T-helper 2 cell (primary cell): ENCODE data around the gene MLLT1.
A peak's percentile ranks its signal among the peaks of the same experiment; 100 is the strongest.

Experiments
- DNase-seq, 5 experiments: peaks; one replicate each; pipeline versions ENCODE4 v3.0.0 to v3.0.0-alpha.2; 2012 to 2022

The MLLT1 gene

GRCh38 chr19:6220385-6221191 is 59.2 kb downstream of the MLLT1 start:
- no peak for DNase-seq

- no peak for DNase-seq
These were observed 60.0 kb downstream of the MLLT1 start for GRCh38 chr19:6219586-6220290.

- DNase-seq: no peak
These were observed 60.6 kb downstream of the MLLT1 start for GRCh38 chr19:6219147-6219525.

GRCh38 chr19:6218491-6219146 is 61.2 kb downstream of the MLLT1 start:
- DNase-seq: peak; percentile 52 to 80 (median 72)

GRCh38 chr19:6217752-6218334 is 61.9 kb downstream of the MLLT1 start:
- no peak for DNase-seq

GRCh38 chr19:6216996-6217751 is 62.6 kb downstream of the MLLT1 start:
- no peak for DNase-seq

- DNase-seq: no peak
These were observed 63.4 kb downstream of the MLLT1 start for GRCh38 chr19:6216236-6216995.

GRCh38 chr19:6215701-6216235 is 64.0 kb downstream of the MLLT1 start:
- no peak for DNase-seq

- no peak for DNase-seq
These were observed 64.8 kb downstream of the MLLT1 start for GRCh38 chr19:6214881-6215541.

GRCh38 chr19:6213696-6214641 is 65.8 kb downstream of the MLLT1 start:
- DNase-seq: no peak

GRCh38 chr19:6213266-6213595 is 66.5 kb downstream of the MLLT1 start:
- no peak for DNase-seq

- no peak for DNase-seq
These were observed 67.1 kb downstream of the MLLT1 start for GRCh38 chr19:6212403-6213265.

GRCh38 chr19:6211632-6212402 is 68.0 kb downstream of the MLLT1 start:
- no peak for DNase-seq

- DNase-seq: no peak
These were observed 68.8 kb downstream of the MLLT1 start for GRCh38 chr19:6210721-6211600.

- no peak for DNase-seq
These were observed 69.7 kb downstream of the MLLT1 start for GRCh38 chr19:6210091-6210490.

- no peak for DNase-seq
These were observed 70.1 kb downstream of the MLLT1 start for GRCh38 chr19:6209680-6210079.

- no peak for DNase-seq
These were observed 70.5 kb downstream of the MLLT1 start for GRCh38 chr19:6209233-6209632.
